Hematopoietic multipotent progenitor cell treated with erythropoietin and hydrocortisone succinate and interleukin-3 and kit ligand, for 6 days (in vitro differentiated cells): Measurements from ENCODE around the gene MGARP.

Source experiments
- DNase-seq: peaks from one replicate; pipeline ENCODE4 v3.0.0-alpha.2; 2015

Gene MGARP

GRCh38 chr4:139242511-139243051, 37.4 kb downstream of the MGARP start:
- DNase-seq: no peak

GRCh38 chr4:139241784-139242151, 38.3 kb downstream of the MGARP start:
- no peak for DNase-seq

GRCh38 chr4:139241086-139241783, 38.8 kb downstream of the MGARP start:
- DNase-seq: no peak

- DNase-seq: no peak
These were observed 40.8 kb downstream of the MGARP start for GRCh38 chr4:139239127-139239772.

- no peak for DNase-seq
These were observed 45.8 kb downstream of the MGARP start for GRCh38 chr4:139234253-139234652.

GRCh38 chr4:139229534-139230039, 50.4 kb downstream of the MGARP start:
- peak; percentile 81 for DNase-seq

- DNase-seq: peak; percentile 82
These were observed 52.2 kb downstream of the MGARP start for GRCh38 chr4:139227729-139228404.

GRCh38 chr4:139223682-139224317, 56.2 kb downstream of the MGARP start:
- peak; percentile 60 for DNase-seq

- DNase-seq: no peak
These were observed 57.8 kb downstream of the MGARP start for GRCh38 chr4:139222215-139222614.

GRCh38 chr4:139221687-139222086, 58.3 kb downstream of the MGARP start:
- no peak for DNase-seq

GRCh38 chr4:139219450-139220055, 60.5 kb downstream of the MGARP start:
- no peak for DNase-seq
